BLaER1 (cell line): ENCODE measurements around the gene CCDC60.
A peak's percentile ranks its signal among the peaks of the same experiment; 100 is the strongest.

ENCODE experiments used
- H3K27ac ChIP-seq: shearing (Covaris generic); formaldehyde crosslinking; 2 replicates; pipeline ENCODE4 v1.8.1; 2022
- H3K27me3 ChIP-seq: shearing (Covaris generic); formaldehyde crosslinking; 2 replicates; pipeline ENCODE4 v1.8.1; 2022
- H3K36me3 ChIP-seq: shearing (Covaris generic); formaldehyde crosslinking; 2 replicates; pipeline ENCODE4 v1.8.1; 2022
- H3K4me1 ChIP-seq: shearing (Covaris generic); formaldehyde crosslinking; 2 replicates; pipeline ENCODE4 v1.8.1; 2022
- H3K4me2 ChIP-seq: shearing (Covaris generic); formaldehyde crosslinking; 2 replicates; pipeline ENCODE4 v1.8.1; 2022
- H3K4me3 ChIP-seq: shearing (Covaris generic); formaldehyde crosslinking; 2 replicates; pipeline ENCODE4 v1.8.1; 2022
- H3K9ac ChIP-seq: shearing (Covaris generic); formaldehyde crosslinking; 2 replicates; pipeline ENCODE4 v1.8.1; 2022
- H3K9me3 ChIP-seq: shearing (Covaris generic); formaldehyde crosslinking; 2 replicates; pipeline ENCODE4 v1.8.1; 2022
- H4K20me1 ChIP-seq: shearing (Covaris generic); formaldehyde crosslinking; 2 replicates; pipeline ENCODE4 v1.8.1; 2022
- Cebpa-rat ChIP-seq: shearing (Covaris generic); IDR thresholded peaks from 2 replicates; pipeline ENCODE4 v1.8.1; 2022

CCDC60 gene

GRCh38 chr12:119431151-119431550, 96.6 kb downstream of the CCDC60 start:
- Histone ChIP-seq H3K27me3 (no peaks in the 10 kb centered on the region), H3K4me2 (no peak overlapping the region), H3K36me3 (no peaks in the 10 kb centered on the region), H3K9me3 (0 out of 2 replicates have a peak, but pooled peaks cover 3% of the 10 kb centered on the region), H4K20me1 (no peaks in the 10 kb centered on the region), H3K4me1 (no peaks in the 10 kb centered on the region), H3K27ac (no peak overlapping the region), H3K9ac (no peak overlapping the region), H3K4me3 (no peak overlapping the region)
- no peak for TF ChIP-seq Cebpa-rat

- Histone ChIP-seq H3K4me2 (no peak overlapping the region), H3K27me3 (no peaks in the 10 kb centered on the region), H3K9me3 (0 out of 2 replicates have a peak, but pooled peaks cover 3% of the 10 kb centered on the region), H3K9ac (no peak overlapping the region), H4K20me1 (no peaks in the 10 kb centered on the region), H3K4me3 (no peak overlapping the region), H3K4me1 (no peaks in the 10 kb centered on the region), H3K36me3 (no peaks in the 10 kb centered on the region), H3K27ac (no peak overlapping the region)
- TF ChIP-seq Cebpa-rat = no peak
Measured at GRCh38 chr12:119432949-119433348, 98.4 kb downstream of the CCDC60 start.

GRCh38 chr12:119440803-119441360, 106.4 kb downstream of the CCDC60 start:
- Histone ChIP-seq H3K9me3 (no peaks in the 10 kb centered on the region), H3K36me3 (no peaks in the 10 kb centered on the region), H3K4me2 (no peak overlapping the region), H3K4me1 (no peaks in the 10 kb centered on the region), H3K4me3 (no peak overlapping the region), H3K27ac (no peak overlapping the region), H3K9ac (no peak overlapping the region), H3K27me3 (no peaks in the 10 kb centered on the region), H4K20me1 (no peaks in the 10 kb centered on the region)
- no peak for TF ChIP-seq Cebpa-rat

- no peak overlapping the region for H3K4me3 ChIP-seq
- TF ChIP-seq Cebpa-rat = no peak
- H3K27me3 ChIP-seq = no peaks in the 10 kb centered on the region
- peaks cover 5% of the 10 kb centered on the region; the same call in 1 of the 2 replicates for H3K4me1 ChIP-seq
- H3K27ac ChIP-seq = no peak overlapping the region
- no peaks in the 10 kb centered on the region for H3K9me3 ChIP-seq
- no peak overlapping the region for H3K9ac ChIP-seq
- no peaks in the 10 kb centered on the region for H4K20me1 ChIP-seq
- no peaks in the 10 kb centered on the region for H3K36me3 ChIP-seq
- no peak overlapping the region for H3K4me2 ChIP-seq
Measured at GRCh38 chr12:119444462-119445044, 110.0 kb downstream of the CCDC60 start.

GRCh38 chr12:119446459-119446858, 111.9 kb downstream of the CCDC60 start:
- TF ChIP-seq Cebpa-rat = no peak
- Histone ChIP-seq H3K4me2 (no peak overlapping the region), H3K4me1 (peaks cover 5% of the 10 kb centered on the region; the same call in 1 of the 2 replicates), H3K4me3 (no peak overlapping the region), H3K36me3 (no peaks in the 10 kb centered on the region), H4K20me1 (no peaks in the 10 kb centered on the region), H3K27me3 (no peaks in the 10 kb centered on the region), H3K9ac (no peak overlapping the region), H3K27ac (no peak overlapping the region), H3K9me3 (no peaks in the 10 kb centered on the region)

- Histone ChIP-seq H3K27ac (no peak overlapping the region), H3K4me1 (peaks cover 5% of the 10 kb centered on the region; the same call in 1 of the 2 replicates), H3K4me2 (peak overlapping the region; percentile 3; the same call in 1 of the 2 replicates)
Measured at GRCh38 chr12:119447126-119447525, 112.6 kb downstream of the CCDC60 start.

GRCh38 chr12:119447618-119448017, 113.1 kb downstream of the CCDC60 start:
- H3K4me3 ChIP-seq = no peak overlapping the region
- no peaks in the 10 kb centered on the region for H3K27me3 ChIP-seq
- no peaks in the 10 kb centered on the region for H3K9me3 ChIP-seq
- TF ChIP-seq Cebpa-rat = no peak
- H3K4me2 ChIP-seq = peak overlapping the region; percentile 3; the same call in 1 of the 2 replicates
- no peak overlapping the region for H3K9ac ChIP-seq
- no peaks in the 10 kb centered on the region for H4K20me1 ChIP-seq
- H3K4me1 ChIP-seq = peaks cover 5% of the 10 kb centered on the region; the same call in 1 of the 2 replicates
- H3K27ac ChIP-seq = no peak overlapping the region
- H3K36me3 ChIP-seq = no peaks in the 10 kb centered on the region

More at GRCh38 chr12:119447126-119447525, 112.6 kb downstream of the CCDC60 start:
- Histone ChIP-seq H4K20me1 (no peaks in the 10 kb centered on the region), H3K27me3 (no peaks in the 10 kb centered on the region), H3K4me3 (no peak overlapping the region), H3K9me3 (no peaks in the 10 kb centered on the region), H3K36me3 (no peaks in the 10 kb centered on the region), H3K9ac (no peak overlapping the region)
- no peak for TF ChIP-seq Cebpa-rat

- no peaks in the 10 kb centered on the region for H3K9me3 ChIP-seq
- peaks cover 5% of the 10 kb centered on the region; the same call in 1 of the 2 replicates for H3K4me1 ChIP-seq
- no peak overlapping the region for H3K4me3 ChIP-seq
- no peak overlapping the region for H3K27ac ChIP-seq
- no peak overlapping the region for H3K4me2 ChIP-seq
- no peak for TF ChIP-seq Cebpa-rat
- no peaks in the 10 kb centered on the region for H4K20me1 ChIP-seq
- H3K27me3 ChIP-seq = no peaks in the 10 kb centered on the region
- no peak overlapping the region for H3K9ac ChIP-seq
- H3K36me3 ChIP-seq = no peaks in the 10 kb centered on the region
Measured at GRCh38 chr12:119448611-119449131, 114.1 kb downstream of the CCDC60 start.

GRCh38 chr12:119450771-119451170, 116.2 kb downstream of the CCDC60 start:
- no peak overlapping the region for H3K27ac ChIP-seq
- H3K4me1 ChIP-seq = peaks cover 5% of the 10 kb centered on the region; the same call in 1 of the 2 replicates
- TF ChIP-seq Cebpa-rat = no peak
- H3K27me3 ChIP-seq = no peaks in the 10 kb centered on the region
- no peak overlapping the region for H3K4me2 ChIP-seq
- H3K36me3 ChIP-seq = no peaks in the 10 kb centered on the region
- H3K4me3 ChIP-seq = no peak overlapping the region
- H4K20me1 ChIP-seq = no peaks in the 10 kb centered on the region
- H3K9me3 ChIP-seq = no peaks in the 10 kb centered on the region
- no peak overlapping the region for H3K9ac ChIP-seq

- H3K9ac ChIP-seq = no peak overlapping the region
- H3K4me3 ChIP-seq = no peak overlapping the region
- no peaks in the 10 kb centered on the region for H3K4me1 ChIP-seq
- H3K36me3 ChIP-seq = no peaks in the 10 kb centered on the region
- no peak for TF ChIP-seq Cebpa-rat
- no peaks in the 10 kb centered on the region for H3K27me3 ChIP-seq
- no peaks in the 10 kb centered on the region for H3K9me3 ChIP-seq
- no peak overlapping the region for H3K27ac ChIP-seq
- H3K4me2 ChIP-seq = no peak overlapping the region
- H4K20me1 ChIP-seq = no peaks in the 10 kb centered on the region
Measured at GRCh38 chr12:119456824-119457223, 122.3 kb downstream of the CCDC60 start.
